ENCODE results near the gene PIGH. TPM values are rescaled to one million over a fixed set of nuclear protein-coding genes. Genes with fewer than 3 reads are reported as not detected.

Gene PIGH
- total RNA-seq, 1 experiment from 2014 or later: 9.4 TPM

GRCh38 chr14:67582061-67582460, 18.0 kb downstream of the PIGH start:
- Histone ChIP-seq H3K27ac (ENCODE audit: insufficient read length, low read depth, low read length) (no peak overlapping the region), H3K23me2 (ENCODE audit: insufficient read length, low read depth, low read length, poor library complexity, severe bottlenecking) (no peaks in the 10 kb centered on the region), H2BK15ac (ENCODE audit: low read depth, low read length) (no peak overlapping the region), H3K14ac (ENCODE audit: insufficient read depth, low read length) (no peak overlapping the region), H3T11ph (ENCODE audit: low read length) (no peak overlapping the region), H3K4me1 (ENCODE audit: insufficient read depth, low read length) (no peaks in the 10 kb centered on the region), H3K79me2 (ENCODE audit: insufficient read depth, low read length) (no peaks in the 10 kb centered on the region), H4K5ac (ENCODE audit: insufficient read length, low read depth, low read length) (no peak overlapping the region), H4K20me1 (ENCODE audit: control insufficient read depth, insufficient read depth, insufficient read length) (no peaks in the 10 kb centered on the region), H2BK120ac (ENCODE audit: low read depth, low read length, poor library complexity, severe bottlenecking) (no peak overlapping the region), H2BK20ac (ENCODE audit: low read depth, low read length, poor library complexity, severe bottlenecking) (no peak overlapping the region), H3K4me2 (ENCODE audit: insufficient read depth, insufficient read length, low read length) (no peak overlapping the region), H2AFZ (ENCODE audit: low read length) (no peak overlapping the region), H3K18ac (ENCODE audit: insufficient read length, low read depth, low read length) (no peak overlapping the region), H3K27me3 (ENCODE audit: insufficient read depth, low read length) (no peaks in the 10 kb centered on the region), H3K23ac (ENCODE audit: insufficient read length, low read depth, low read length) (no peak overlapping the region), H3K56ac (ENCODE audit: insufficient read length, low read depth, low read length) (no peak overlapping the region), H2AK5ac (ENCODE audit: insufficient read length, low read length) (no peak overlapping the region), H2BK5ac (ENCODE audit: insufficient read length, low read length) (no peak overlapping the region), H2BK12ac (ENCODE audit: insufficient read length, low read depth, low read length) (no peak overlapping the region), H4K91ac (ENCODE audit: insufficient read length, low read depth, low read length) (no peak overlapping the region), H3K79me1 (ENCODE audit: insufficient read depth, low read depth, low read length, poor library complexity, severe bottlenecking) (no peaks in the 10 kb centered on the region), H4K8ac (replicated peaks; ENCODE audit: insufficient read length, low read depth, low read length) (no peak overlapping the region), H3K4ac (ENCODE audit: low read depth, low read length) (no peak overlapping the region), H3K9me3 (ENCODE audit: control insufficient read depth, low read depth, low read length) (no peaks in the 10 kb centered on the region), H3K9ac (ENCODE audit: extremely low read depth, insufficient read length, low read length) (no peak overlapping the region)
- WGBS (ENCODE audit: extremely low coverage, insufficient read length, low lambda C conversion rate): no CpG with 5 or more reads among the region's 7 CpGs
- no peak for TF ChIP-seq CTCF (conservative IDR thresholded peaks at IDR 0.05)
- Mint-ChIP-seq H3K4me3 (no peak overlapping the region), H3K36me3 (ENCODE audit: insufficient read depth in 1 of 3, low read depth in 3 of 3) (peaks cover 3 to 52% (median 31%) of the 10 kb centered on the region in 3 experiments; a peak in 5 of 7 replicates), H3K27me3 (ENCODE audit: low read depth) (no peaks in the 10 kb centered on the region), H3K4me1 (no peaks in the 10 kb centered on the region), H3K9me3 (no peaks in the 10 kb centered on the region), H3K27ac (no peak overlapping the region)
- no peak for DNase-seq
